ENCODE results near the gene DPH2.

Gene DPH2

DNA sequence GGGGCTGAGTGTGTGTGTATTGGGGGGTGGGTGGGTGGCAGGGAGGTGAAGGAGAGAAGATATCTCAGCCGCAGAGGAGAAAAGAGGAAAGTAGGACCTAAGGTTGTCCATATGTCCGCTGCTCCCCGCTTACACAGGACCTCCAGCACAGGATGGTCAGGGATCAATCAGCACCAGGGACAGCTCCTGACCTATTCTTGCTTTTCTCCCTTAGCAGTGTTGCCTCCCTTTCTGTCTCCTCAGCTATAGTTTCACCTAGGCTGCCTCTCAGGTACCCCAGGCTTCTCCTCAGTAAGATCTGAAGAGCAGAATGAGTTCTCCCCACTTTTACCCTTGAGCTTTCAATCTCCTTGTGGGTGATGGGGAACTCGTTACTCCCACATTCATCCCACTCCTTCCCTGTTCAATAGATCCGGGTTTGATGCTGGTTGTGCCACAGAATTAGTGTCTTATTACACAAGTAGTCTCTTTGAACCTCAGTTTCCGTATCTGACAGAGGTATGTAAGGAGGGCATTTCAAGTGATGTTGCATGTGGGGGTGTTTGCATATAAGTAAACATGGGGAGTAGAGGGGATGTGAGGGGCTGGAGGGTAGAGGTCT is 1.4 kb upstream of the DPH2 start:
- DNase-seq (ENCODE audit: low read depth) = no peak

DNA sequence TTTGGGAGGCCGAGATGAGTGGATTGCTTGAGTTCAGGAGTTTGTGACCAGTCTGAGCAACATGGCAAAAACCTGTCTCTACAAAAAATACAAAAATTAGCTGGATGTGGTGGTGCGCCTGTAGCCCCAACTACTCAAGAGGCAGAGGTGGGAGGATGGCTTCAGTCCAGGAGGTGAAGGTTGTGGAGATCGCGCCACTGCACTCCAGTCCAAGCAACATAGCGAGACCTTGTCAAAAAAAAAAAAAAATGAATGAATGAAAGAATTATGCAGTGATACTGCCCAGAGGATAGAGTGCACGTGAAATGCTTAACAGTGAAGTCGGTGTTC is 429 bp upstream of the DPH2 start:
- DNase-seq (ENCODE audit: low read depth) = no peak

DNA sequence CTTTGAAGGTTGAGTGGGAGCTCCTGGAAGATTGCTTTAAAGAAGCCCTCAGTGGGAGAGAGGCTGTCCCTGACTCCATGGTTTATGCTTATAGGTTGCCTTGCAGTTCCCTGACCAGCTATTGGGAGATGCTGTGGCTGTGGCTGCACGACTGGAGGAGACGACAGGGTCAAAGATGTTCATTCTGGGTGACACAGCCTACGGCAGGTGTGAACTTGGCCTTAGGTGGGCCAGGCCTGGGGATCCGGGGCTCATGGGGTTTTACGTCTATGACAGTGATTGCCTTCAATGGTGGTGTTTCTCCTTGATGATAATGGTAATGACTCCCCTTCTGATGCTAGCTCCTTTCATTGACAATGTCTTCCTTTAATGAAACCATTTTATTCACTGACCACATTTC is 692 bp downstream of the DPH2 start:
- no peak for DNase-seq (ENCODE audit: low read depth)

DNA sequence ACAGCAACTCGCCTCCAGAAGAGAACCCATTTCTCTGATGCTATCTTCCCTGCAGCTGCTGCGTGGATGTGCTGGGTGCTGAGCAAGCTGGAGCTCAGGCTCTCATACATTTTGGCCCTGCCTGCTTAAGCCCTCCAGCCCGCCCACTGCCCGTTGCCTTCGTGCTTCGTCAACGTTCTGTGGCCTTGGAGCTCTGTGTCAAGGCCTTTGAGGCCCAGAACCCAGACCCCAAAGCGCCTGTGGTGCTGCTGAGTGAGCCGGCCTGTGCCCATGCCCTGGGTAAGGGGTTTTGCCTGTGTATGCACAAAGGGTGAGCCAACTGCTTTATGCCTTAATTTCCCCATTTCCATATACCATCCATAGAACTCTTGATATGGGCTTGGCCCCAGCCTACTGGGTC is 1.1 kb downstream of the DPH2 start:
- no peak for DNase-seq (ENCODE audit: low read depth)

DNA sequence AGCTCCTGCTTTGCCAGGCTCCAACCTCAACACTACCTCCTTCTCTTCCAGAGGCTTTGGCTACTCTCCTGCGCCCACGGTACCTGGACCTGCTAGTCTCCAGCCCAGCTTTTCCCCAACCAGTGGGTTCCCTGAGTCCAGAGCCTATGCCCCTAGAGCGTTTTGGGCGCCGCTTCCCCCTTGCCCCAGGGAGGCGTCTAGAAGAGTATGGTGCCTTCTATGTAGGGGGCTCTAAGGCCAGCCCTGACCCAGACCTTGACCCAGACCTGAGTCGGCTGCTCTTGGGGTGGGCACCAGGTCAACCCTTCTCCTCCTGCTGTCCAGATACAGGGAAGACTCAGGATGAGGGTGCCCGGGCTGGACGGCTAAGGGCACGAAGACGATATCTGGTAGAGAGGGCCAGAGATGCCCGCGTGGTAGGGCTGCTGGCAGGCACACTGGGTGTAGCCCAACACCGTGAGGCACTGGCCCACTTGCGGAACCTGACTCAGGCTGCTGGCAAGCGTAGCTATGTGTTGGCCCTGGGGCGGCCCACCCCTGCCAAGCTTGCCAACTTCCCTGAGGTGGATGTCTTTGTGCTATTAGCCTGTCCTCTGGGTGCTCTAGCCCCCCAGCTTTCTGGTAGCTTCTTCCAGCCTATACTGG is 1.6 kb downstream of the DPH2 start:
- DNase-seq (ENCODE audit: low read depth) = no peak

DNA sequence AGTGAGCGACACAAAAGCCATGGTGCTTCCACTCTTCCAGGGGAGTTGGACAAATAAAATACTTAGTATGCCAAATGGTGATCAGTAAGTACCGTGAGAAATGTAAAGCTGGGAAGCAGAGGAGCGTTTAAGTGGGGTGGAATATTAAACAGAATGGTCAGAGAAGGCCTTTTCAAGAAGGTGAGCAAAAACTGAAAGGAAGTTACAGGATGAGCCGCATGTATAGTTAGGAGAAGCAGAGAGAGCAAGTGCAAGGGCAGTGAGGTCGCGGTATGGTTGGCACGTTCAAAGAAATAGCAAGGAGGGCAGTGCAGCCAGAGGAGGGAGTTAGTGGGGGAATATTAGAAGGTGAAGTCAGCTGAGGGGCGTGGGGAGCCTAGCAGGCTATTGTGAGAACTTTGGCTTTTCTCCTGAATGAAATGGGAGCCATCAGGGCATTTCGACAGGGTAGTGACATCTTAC is 4.2 kb downstream of the DPH2 start:
- DNase-seq (ENCODE audit: low read depth) = no peak

DNA sequence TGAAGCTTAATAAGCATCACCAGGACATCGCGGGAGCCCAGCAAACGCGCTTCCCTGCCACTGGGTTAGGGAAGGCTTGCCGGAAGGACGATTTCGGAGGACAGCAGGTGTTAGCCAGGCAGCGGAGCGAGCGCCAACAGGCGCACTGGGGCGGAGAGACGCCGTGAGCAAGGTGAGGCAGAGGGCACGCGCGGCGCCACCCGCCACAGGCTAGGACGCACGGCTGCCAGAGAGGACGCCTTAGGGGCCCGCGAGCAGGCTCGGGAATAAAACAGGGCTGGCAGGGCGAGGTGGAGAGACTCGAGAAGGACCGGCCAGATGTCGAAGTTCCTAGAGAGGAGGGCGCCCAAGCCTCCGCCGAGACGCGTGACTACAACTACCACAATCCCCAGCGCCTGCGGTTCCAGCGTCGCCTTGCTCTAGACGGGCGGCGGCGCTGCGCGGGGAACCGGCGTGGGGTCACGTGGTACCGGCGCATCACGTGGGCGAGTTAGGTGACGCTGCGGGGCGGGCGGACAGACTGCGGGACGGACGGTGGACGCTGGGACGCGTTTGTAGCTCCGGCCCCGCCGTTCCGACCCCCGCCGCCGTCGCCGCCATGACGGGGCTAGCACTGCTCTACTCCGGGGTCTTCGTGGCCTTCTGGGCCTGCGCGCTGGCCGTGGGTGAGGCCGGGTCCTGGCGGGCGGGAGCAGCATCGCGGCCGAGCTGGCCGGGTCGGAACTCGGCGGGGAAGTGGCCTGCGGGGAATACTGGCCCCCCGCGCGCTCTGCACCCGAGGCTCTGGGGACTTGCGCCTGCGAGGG is 4.8 kb downstream of the DPH2 start, which contains the start of gene ATP6V0B:
ATP6V0B (plus strand) TSS at position 518 of the 806 bp plus-strand sequence; CDS start at position 599, 81 bp downstream.
- peak; percentile 89 for DNase-seq (ENCODE audit: low read depth)

DNA sequence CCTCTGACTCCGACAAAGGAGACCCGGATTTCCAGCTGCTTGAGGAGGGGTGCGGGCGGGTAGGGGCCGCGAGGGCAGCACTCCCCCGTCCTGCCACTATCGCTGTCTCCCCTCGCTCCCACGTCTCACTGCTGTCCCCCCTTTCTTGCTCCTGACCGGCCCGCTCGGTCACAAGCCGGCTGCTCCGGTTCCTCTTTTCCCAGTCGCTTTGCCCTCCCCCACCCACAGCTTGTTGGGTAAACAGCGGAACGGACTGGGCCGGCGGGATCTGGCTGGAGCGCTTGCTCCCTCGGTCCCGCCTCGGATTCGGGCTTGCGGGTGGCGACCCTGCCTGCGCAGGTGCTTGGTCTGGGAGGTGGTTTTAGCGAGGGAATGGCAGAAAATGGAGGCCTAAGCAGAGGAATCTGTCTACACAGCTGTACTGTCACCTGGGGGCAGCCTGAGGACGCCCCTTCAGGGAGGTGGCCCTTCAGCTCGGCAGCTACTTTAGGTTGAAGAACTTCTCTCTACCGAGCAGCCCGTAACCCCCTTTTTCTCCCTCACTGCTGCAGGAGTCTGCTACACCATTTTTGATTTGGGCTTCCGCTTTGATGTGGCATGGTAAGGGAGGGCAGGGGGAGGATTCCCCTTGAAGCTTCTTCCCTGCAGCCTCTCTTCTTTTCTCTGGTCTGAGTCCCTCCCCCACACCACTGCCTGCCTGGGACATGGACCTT is 5.6 kb downstream of the DPH2 start:
- peak; percentile 10 for DNase-seq (ENCODE audit: low read depth)

DNA sequence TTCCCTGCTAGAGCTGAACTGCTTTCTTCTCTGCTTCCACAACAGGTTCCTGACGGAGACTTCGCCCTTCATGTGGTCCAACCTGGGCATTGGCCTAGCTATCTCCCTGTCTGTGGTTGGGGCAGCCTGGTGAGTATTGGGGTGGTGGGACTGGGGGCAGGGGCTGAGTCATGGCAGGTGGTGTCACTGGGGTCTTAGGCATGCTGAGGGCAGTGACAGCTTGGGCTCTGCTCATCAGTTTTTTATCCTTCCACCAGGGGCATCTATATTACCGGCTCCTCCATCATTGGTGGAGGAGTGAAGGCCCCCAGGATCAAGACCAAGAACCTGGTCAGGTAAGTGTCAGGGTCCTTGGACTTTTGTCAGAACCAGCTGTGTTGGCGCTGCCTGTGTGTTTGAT is 6.2 kb downstream of the DPH2 start:
- DNase-seq (ENCODE audit: low read depth) = no peak

DNA sequence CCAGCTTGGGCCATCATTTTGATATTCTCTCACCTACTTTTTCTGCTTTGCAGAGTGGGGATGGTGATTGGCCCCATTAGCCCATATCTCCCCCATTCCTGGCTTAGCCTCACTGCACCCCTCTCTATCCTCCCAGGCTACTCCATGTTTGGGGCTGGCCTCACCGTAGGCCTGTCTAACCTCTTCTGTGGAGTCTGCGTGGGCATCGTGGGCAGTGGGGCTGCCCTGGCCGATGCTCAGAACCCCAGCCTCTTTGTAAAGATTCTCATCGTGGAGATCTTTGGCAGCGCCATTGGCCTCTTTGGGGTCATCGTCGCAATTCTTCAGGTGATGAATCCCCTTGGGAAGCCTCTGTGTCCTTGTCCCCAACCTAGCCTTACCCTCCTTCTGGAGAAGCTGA is 7.1 kb downstream of the DPH2 start:
- no peak for DNase-seq (ENCODE audit: low read depth)

DNA sequence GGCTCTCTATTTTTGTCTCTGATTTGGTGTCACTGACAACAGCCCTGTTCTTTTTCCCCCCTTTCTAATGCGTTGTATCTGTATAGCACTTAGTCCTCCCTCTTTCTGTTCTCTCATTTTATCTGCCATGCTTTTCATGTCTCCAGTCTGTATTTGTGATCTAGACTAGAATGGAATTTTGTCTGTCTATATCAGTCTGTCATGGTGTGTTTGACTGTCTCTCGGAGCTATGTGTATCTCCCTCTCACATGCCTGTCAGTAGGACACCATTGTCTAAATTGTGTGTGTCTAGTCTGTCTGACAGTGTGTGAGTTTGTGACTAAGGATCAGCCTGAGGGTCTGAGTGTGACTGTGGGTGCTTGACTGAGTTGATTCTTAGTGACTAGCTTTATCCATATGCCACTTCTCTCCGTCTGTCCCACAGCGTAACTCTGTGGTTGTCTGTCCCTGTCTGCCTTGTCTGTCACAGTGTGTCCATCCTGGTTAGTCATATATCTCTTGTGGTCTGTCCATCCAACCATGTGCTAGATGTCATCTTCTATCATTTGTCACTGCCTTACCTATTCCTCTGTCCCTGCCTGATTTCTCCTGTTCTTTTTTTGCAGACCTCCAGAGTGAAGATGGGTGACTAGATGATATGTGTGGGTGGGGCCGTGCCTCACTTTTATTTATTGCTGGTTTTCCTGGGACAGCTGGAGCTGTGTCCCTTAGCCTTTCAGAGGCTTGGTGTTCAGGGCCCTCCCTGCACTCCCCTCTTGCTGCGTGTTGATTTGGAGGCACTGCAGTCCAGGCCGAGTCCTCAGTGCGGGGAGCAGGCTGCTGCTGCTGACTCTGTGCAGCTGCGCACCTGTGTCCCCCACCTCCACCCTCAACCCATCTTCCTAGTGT is 7.8 kb downstream of the DPH2 start:
- DNase-seq (ENCODE audit: low read depth) = no peak

DNA sequence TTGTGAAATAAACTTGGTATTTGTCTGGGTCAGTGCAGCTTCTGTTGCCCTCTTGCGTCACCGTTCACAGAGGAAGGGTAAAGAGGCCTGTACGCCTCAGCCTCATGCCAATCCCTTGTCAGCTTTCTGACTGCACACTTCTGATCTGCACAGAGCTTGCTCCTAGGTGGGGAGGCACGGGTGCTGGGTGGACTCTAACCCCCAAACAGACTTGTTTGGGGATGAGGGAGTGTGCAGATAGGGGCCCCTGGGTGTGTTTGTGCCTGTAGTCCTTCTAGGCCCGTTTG is 8.4 kb downstream of the DPH2 start:
- no peak for DNase-seq (ENCODE audit: low read depth)

DNA sequence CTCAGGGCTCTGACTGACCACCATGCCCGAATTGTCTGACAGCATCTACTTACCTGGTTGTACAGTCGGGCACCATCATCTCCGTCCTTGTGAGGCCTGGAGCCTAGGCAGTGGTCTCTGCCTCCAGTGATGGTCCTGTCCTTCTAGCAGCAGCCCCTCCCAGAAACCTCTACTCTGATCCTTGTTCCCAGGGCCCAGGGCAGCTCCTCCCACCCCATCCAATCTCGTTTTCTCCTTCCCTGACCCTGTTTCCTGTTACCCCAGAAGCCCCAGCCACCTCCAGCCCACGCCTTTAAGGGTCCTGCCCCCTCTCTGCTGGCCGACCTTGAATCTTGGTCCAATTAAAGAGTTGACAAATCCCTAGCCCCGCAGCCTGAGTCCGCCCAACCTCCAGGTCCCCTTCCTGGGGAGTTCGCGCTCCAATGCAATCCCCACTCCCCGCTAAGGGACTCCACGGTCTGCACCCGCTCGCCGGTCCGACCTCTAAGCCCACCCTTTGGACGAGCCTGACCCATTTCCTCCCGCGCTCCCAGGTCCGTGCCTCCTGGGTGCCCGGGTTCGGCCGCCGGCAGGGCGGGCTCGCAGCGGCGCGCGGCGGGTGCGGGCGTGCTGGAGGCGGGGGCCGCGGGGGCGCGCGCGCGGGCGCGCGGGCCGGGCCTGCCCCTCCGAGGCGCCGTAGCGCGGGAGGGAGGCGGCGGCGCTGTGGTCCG is 8.9 kb downstream of the DPH2 start, which contains the start of gene B4GALT2:
B4GALT2 (plus strand) TSS at position 660 of the 710 bp plus-strand sequence. CDS start 1,951 bp downstream, outside the sequence.
- DNase-seq (ENCODE audit: low read depth) = peak; percentile 21

DNA sequence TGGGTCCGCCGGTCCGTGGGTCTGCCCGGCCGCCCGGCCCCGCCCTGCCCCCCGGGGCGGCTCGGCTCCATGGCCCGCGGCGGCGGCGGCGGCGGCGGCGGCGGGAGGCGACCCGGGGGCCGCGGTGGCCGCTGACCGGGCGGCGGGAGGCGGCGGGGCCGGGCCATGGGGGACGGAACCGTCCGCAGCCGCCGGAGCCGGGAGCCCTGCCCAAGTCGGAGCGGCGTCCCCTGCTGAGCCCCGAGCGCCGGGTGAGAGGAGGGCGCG is 9.4 kb downstream of the DPH2 start:
- DNase-seq (ENCODE audit: low read depth) = no peak

DNA sequence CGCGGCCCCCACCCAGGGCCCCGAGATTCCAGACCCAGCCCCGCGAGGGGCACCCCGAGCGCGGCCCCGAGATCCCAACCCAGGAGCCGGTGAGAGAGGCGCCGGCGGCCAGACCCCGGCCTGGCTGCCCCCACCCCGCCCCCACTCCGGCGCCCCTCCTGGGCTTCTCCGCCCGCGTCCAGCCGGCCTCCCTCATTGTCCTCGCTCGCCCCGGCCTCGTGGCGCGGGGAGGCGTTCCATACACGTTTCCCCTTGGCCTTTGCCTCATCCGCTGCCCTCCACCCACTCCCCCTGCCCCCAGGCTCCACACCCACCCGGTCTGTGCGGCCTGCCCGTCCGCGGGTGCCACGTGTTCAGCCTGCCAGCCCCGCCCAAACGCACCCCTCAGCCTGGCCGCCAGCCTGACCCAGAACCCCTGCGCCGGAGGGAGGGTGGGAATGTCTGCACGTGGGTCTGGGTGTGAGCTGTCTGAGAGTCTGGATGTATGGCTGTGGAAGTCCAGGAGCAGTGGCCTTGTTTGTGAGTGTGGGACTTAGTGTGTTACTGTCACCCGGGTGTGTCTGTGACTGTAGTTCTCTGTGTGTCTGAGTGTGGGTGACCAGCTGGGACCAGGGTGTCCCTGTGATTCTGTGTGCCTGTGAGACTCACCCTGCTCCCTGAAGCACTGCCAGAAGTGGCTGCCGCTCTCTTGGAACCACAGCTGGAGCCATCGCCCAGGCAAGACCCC is 9.9 kb downstream of the DPH2 start:
- peak; percentile 11 for DNase-seq (ENCODE audit: low read depth)

DNA sequence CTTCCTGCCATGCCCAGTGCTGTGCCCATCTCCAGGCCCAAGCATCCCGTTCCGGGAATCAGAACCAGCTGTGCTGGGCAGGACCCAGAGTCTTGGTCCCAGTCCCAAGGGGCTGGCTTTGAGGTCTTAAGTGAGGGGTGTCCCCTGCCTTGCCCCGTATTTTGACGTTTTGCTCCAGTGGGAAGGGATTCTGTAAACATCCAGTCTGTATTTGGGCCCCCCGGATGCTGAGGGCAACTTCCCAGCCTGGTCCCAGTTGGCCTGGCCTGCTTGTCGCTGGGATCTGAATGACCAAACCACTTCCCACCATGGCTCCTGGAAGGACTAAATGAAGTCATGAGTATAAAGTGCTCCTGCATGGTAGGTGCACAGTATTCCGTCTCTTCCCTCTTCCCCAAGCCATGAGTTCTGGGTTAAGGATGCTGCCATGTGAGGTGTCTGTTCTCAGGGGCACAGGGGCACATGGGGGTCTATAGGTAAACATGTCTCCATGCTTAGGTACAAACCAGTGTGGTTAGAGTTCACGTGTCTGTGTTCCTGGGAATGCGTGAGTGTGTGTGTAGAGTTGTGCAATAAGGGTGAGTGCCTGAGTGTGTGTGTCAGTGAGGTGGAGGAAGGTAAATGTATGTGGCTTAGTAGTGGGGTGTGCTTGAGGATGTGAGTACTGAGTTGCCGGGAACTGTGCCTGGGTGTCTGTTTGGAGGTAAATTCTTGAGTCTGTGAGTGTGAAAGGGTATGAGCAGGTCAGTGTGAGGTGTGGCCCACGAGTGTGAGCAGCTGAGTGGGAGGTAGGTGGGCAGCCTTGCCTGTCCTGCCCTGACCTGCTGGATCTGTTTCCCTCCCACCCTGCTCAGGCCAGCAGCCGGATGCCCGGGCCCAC is 10.7 kb downstream of the DPH2 start:
- no peak for DNase-seq (ENCODE audit: low read depth)

DNA sequence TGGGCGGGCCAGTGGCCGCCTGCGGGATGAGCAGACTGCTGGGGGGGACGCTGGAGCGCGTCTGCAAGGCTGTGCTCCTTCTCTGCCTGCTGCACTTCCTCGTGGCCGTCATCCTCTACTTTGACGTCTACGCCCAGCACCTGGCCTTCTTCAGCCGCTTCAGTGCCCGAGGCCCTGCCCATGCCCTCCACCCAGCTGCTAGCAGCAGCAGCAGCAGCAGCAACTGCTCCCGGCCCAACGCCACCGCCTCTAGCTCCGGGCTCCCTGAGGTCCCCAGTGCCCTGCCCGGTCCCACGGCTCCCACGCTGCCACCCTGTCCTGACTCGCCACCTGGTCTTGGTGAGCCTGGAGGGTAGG is 11.3 kb downstream of the DPH2 start:
- no peak for DNase-seq (ENCODE audit: low read depth)

DNA sequence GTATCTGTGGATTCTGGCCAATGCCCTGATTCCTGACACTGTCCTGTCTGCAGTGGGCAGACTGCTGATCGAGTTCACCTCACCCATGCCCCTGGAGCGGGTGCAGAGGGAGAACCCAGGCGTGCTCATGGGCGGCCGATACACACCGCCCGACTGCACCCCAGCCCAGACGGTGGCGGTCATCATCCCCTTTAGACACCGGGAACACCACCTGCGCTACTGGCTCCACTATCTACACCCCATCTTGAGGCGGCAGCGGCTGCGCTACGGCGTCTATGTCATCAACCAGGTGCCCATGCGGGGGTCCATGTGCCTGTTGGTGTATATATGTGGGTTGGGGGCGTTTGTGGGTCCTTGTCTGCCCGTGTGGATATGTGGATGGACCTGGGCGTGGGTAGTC is 11.8 kb downstream of the DPH2 start:
- no peak for DNase-seq (ENCODE audit: low read depth)

DNA sequence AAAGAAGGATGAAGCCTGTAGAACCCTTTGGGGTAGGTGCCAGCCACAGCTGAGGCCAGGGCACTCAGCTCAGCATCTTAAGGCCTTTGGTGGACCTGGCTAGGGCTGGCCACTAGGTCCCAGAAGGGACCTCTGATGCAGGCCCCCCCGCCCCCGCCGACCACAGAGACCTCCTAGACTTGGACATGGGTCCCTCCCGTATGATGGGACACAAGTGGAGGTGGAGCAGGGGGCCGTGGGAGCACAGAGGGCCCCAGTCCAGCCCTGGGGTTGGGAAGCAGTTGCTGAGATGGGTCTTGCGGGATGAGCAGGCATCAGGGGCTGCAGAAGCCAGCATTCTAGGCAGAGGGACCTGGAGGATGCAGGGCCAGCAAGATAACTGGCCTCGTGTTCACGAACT is 12.4 kb downstream of the DPH2 start:
- DNase-seq (ENCODE audit: low read depth) = no peak

DNA sequence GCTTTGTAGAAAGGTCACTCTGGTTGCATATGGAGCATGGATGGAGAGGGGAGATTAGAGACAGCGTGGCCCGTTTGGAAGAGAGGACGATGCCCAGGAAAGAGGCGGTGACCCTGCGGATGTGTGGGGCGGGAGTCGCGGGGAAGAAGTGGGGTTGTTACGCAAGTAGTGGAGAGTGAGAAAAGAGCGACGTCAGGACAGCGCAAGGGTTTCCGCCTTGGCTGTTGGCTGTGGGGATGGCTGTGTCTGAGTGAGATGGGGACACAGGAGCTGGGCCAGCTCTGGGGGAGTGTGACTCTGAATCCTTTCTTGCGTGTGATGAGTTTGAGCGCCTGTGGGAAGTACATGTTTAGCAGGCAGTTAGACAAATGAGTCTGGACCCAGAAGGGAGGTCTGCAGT is 13.0 kb downstream of the DPH2 start:
- no peak for DNase-seq (ENCODE audit: low read depth)

All from stimulated activated CD8-positive, alpha-beta memory T cell treated with anti-CD3 and anti-CD28 coated beads, Interleukin-12 subunit alpha, Interleukin-12 subunit beta, amount 100 ng/mL, for 4 hours (primary cell).